Activated CD4-positive, alpha-beta T cell treated with anti-CD3 and anti-CD28 coated beads, Interleukin-2, amount 50 U/mL, for 1 hour (primary cell): Measurements from ENCODE around the gene RABAC1.
"Not testable (repeated sequence)": the region's sequence is repeated elsewhere in the genome, so short reads cannot be mapped to it uniquely, and the experiment has no call there.

Experiments
- DNase-seq: peaks from one replicate; pipeline ENCODE4 v3.0.0-alpha.2; 2020

Gene RABAC1

GRCh38 chr19:41927497-41928192 lies 31.5 kb downstream of the RABAC1 start:
- no peak for DNase-seq

DNA sequence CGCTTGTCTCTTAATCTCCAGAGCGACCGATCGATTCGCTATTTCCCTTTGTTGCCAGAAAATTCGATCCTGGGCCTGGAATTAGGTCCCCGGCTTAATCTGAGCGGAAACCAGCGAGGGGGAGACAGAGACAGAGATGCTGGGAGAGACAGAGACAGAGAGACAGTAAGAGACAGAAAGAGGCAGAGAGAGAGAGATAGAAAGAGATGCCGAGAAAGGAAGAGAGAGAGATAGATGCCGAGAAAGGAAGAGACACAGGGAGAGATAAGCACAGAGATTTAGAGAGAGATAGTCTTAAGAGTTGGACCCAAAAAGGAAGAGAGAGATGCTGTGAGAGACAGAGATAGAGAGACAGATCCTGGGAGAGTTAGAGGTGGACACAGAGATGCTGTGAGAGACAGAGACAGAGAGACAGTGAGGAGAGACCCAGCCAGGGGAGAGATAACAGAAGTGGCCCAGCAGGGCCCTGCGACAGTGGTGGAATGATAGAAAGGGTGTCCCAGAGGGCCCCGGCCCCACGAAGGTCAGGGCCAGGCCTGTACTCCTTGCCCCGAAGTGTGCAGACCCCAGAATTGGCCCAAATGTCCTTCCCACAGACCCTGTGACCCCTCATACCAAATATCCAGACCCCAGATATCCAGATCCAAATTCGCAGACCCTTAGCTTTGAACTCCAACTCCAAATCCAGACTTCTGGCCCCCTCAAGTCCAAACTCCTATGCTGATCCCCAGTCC lies 32.2 kb downstream of the RABAC1 start:
- DNase-seq, result no peak

- no peak for DNase-seq
Observed at GRCh38 chr19:41926028-41926762, 32.9 kb downstream of the RABAC1 start.

DNA sequence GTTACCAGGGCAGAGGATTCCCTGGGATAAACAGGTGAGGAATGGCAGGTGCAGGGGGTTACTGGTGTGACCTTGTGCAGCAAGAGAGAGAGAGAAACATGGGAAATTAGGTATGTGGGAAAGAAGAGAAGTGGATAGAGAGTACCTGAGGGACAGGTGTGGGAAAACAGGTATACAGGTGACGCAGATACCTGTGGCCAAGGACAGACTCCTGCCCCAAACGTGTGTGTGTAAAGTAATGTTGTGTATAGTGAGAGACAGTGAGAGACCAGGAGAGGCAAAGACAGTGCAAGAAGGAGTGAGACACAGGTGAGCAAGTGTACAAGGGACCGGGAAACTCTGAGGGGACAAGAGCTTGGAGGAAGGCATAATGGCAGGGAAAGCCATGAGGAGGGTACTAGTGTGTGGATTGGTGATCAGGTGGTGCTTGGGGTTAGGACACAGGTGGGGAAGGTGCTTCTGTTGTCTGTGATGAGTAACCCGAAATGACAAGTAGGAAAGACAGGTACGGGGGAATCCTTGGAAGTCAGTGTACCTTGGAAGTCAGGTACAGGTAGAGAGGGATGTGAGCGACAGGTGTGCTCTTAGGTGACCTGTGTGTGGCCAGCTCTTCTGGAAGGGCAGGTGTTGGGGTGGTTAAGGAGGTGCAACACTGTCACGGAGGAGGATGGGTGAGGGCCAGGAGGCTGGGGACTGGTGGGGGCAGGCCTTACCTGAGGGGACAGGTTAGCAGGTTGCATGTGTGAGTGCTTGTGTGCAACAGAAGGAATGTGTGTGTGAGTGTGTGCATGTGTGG lies 33.7 kb downstream of the RABAC1 start:
- no peak for DNase-seq

DNA sequence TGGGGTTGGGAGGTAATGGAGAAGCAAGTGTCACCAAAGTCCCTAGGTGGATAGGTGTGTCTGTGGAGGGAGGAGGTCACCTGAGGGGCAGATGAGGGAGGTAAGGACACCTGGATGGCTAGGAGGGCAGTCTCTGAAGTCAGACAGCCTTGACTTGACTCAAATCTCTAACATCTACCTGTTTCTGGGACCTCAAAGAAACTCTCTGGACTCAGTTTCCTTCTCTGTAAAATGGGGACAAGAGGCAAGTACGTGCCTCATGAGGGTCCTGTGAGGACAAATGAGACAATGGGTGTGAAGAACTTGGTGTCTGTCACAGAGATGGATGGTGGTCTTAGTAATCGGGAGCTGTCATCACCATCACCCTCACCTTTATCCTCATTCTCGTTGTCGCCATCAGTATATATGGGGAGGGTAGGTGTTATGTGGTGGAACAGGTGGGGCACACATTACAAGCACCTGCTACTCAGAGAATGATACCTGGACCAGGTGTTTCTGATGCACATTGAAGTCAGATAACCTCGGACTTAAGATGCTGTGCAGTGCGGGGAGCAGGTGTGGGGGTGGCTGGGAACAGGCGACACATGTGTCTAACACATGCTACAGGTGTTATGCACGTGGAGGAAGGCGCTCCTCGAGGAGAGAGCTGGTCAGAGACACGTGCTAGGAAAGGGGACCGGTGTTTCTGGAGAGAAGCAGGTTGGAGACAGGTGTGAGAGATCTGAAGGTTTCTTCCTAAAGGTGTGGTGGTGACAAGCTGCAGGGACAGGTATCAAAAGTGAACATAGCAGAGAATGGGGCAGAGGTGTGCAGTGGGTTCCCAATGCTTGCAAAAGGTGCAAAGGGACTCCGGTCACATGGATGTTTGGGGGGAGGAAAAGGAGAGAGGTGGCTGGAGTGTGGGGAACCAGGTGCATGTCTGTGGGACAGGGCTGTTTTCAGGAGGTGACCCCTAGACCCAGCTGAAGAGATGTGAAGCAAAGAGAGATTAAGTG lies 34.7 kb downstream of the RABAC1 start:
- DNase-seq, result no peak

DNA sequence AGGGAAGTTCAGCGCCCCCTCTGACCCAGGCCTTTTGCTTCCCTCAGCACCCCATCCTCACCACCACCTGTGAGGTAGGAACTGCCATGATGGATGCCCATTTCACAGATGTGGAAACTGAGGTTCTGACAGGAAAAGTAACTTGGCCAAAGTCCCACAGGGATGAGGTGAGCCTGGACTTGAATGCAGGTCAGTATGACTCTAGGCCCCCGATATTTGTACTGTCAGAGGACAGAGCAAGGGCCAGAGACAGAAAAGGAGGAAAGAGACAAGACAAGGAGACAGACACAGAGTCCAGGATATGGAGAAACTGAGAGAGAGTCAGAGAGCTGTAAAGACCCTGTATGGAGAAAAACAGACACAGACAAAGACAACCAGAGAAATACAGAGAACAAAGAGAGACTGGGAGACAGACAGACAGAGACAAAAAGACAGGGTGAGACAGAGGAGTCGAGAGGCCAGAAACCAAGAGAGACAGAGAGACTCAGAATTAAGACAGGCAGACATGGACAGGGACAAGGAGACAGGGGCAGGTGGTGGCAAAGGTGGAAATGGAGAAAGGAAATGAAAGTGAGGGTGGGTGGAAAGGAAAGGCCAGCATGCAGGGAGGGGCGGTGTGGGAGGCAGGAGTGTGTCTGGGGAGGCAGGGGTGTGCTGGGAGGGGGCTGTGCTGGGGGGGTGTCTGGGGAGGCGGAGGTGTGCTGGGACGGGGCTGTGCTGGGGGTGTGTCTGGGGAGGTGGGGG lies 35.9 kb downstream of the RABAC1 start:
- DNase-seq, result no peak

GRCh38 chr19:41922585-41922984 lies 36.5 kb downstream of the RABAC1 start:
- no peak for DNase-seq

DNA sequence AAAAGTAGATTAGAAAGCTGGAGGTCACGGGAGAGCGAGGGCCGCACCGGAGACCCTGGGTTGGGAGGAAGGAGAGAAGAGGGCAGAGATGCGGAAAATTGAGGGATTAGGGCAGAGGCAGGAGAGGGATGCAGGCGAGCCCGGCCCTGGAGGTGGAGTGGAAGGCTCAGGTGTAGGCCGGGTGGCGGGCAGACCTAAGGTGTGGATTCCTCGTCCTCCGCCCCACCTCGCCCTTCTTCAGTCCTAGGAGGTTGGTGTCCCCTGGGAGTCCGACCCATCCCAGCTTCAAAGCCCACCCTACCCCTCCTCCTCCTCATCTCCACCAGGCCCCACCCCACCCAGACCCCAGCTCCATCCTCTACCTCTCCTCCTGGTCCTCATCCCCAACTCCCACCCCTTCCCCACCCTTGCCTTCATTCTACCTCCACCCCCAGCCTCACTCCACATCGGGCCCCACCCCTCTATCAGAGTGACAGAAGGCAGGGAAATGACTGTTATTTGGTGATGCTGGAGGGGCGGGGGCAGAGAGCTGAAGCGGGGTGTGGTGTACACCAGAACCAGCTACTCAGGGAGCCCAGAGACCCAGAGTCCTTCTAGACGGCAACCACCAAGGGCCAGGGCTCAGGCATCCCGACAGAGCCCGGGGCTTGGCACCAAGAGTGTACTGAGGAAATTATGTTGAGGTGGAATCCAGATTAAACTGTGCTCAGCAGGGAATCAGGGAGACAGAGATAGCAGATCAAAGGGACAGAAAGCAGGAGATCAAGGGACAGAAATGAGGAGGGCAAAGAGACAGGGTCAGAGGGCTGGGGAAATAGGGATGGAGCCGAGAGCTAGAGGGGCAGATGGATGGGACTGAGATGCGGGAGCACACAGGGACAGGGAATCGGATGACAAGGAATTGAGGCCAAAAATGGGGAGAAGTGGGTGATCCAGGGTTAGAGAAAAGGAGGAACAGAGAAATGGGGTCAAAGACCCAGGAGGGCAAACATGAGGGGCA lies 37.2 kb downstream of the RABAC1 start:
- DNase-seq, result no peak

DNA sequence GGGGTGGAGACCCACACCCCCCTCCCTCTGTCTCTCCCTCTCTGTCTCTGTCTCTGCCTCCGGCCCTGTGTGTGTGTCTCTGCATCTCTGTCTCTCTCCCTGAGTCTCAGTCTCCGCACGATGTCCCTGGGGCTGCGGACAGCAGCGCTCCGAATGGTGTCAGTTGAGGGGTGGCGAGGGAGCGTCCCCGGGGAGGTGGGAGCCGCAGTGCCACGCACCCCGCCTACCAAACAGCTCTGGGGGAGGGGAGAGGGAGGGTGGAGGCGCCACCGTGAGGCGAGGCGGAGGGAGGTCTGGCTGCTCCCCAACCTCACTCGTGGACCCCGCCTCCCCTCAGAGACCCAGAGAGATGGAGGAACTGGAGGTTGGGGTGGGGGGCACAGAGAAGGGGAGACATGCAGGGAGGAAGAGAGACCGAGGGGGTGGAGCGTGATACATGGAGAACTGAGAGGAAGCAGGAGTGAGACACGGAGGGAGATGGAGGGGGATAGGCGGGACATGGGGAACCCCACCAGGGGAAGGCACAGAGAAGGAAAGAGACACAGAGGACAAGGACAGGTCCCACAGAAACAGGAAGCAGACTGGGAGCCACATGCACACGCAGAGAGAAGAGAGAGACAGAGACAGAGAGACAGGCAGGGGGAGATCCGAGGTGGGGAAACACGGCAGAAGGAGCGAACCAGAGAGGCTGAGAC lies 38.1 kb downstream of the RABAC1 start:
- DNase-seq, result no peak

GRCh38 chr19:41919948-41920712 lies 39.0 kb downstream of the RABAC1 start:
- DNase-seq, result no peak

GRCh38 chr19:41918653-41919244 lies 40.4 kb downstream of the RABAC1 start:
- no peak for DNase-seq

GRCh38 chr19:41918095-41918494 lies 41.0 kb downstream of the RABAC1 start:
- DNase-seq, result no peak

GRCh38 chr19:41917676-41918075 lies 41.4 kb downstream of the RABAC1 start:
- DNase-seq, result no peak

DNA sequence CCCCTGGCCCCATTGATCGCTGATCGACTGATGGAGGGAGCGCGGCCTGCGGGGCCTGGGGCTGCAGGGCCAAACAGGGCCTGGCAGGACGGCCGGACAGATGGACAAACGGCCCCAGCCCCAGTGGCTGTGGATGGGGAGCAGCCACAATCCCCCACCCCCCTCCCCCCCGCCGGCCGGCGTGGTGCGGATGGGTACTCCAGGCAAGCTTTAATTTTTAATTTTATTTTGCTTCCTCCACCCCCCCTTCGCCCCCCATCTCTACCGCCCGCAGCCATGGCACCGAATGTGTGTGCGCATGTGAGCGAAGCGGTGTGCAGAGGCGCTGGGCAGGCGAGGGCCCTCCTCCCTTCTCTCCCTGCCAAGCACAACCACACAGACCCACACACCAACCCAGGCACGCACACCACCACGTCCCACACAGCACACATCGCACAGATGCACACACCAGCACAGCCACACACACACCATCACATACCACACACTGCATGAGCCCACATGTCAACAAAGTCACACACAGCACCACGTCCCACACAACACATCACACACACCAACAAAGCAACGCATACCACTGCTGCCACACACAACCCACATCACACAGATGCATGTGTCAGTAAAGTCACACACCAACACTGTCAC lies 43.2 kb downstream of the RABAC1 start:
- no peak for DNase-seq

GRCh38 chr19:41915021-41915775 lies 43.9 kb downstream of the RABAC1 start:
- DNase-seq, result no peak

DNA sequence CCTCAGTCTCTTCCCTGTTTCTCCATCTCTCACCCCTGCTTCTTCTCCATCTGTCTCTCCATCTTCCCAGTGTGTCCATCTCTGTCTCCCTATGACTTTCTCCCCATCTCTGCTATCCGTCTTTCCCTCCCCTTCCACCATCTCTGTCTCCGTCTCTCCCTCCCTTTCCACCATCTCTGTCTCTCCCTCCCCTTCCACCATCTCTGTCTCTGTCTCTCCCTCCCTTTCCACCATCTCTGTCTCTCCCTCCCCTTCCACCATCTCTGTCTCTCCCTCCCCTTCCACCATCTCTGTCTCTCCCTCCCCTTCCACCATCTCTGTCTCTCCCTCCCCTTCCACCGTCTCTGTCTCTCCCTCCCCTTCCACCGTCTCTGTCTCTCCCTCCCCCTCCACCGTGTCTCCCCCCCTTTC lies 44.7 kb downstream of the RABAC1 start:
- not testable (repeated sequence) for DNase-seq
